ENCODE measurements around the gene PARD3B.

DNA sequence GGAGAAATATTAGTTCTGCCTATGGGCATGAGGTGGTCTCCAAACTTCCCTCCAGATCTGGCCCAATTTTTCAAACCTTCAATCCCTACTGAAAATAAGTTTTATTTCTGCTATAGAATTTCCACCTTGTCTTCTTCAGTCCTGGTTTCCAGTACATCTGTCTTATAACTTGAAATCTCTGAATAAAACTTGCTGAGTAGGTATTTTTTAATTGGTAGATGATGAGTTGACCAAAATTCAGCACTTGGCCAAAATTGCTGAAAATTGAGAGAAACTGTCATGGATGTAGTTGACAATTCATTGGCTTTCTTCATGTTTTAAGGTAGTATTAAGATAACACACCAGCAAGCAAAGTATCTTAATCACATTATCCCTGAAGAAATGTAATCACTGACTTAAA is 206.2 kb downstream of the PARD3B start:
- TF ChIP-seq, protein P1, sequence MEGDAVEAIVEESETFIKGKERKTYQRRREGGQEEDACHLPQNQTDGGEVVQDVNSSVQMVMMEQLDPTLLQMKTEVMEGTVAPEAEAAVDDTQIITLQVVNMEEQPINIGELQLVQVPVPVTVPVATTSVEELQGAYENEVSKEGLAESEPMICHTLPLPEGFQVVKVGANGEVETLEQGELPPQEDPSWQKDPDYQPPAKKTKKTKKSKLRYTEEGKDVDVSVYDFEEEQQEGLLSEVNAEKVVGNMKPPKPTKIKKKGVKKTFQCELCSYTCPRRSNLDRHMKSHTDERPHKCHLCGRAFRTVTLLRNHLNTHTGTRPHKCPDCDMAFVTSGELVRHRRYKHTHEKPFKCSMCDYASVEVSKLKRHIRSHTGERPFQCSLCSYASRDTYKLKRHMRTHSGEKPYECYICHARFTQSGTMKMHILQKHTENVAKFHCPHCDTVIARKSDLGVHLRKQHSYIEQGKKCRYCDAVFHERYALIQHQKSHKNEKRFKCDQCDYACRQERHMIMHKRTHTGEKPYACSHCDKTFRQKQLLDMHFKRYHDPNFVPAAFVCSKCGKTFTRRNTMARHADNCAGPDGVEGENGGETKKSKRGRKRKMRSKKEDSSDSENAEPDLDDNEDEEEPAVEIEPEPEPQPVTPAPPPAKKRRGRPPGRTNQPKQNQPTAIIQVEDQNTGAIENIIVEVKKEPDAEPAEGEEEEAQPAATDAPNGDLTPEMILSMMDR (IDR thresholded peaks at IDR 0.05 in 2 of 3, conservative IDR thresholded peaks at IDR 0.05 in 1 of 3; ENCODE audit: borderline replicate concordance in 1 of 3, insufficient read depth in 1 of 3, low read depth in 2 of 3, low read length in 2 of 3): no peak
- TF ChIP-seq POLR2AphosphoS5 (IDR thresholded peaks at IDR 0.05; ENCODE audit: low read depth, low read length) (no peak), CBX3 (IDR thresholded peaks at IDR 0.05; ENCODE audit: low read depth) (no peak), TCF7L2 (IDR thresholded peaks at IDR 0.05; ENCODE audit: borderline replicate concordance, extremely low read depth, insufficient read depth, insufficient read length) (no peak), POLR2A (IDR thresholded peaks at IDR 0.05; ENCODE audit: borderline replicate concordance, extremely low read depth, insufficient read depth, insufficient read length) (no peak)
